ENCODE measurements around the gene SHLD2.
"Not testable (repeated sequence)": the region's sequence is repeated elsewhere in the genome, so short reads cannot be mapped to it uniquely, and the experiment has no call there.

GRCh38 chr10:87127048-87127447 lies 32.0 kb downstream of the SHLD2 start:
- TF ChIP-seq CTCF (IDR thresholded peaks at IDR 0.05 in 8 of 11, conservative IDR thresholded peaks at IDR 0.05 in 3 of 11); POLR2A (IDR thresholded peaks at IDR 0.05); POLR2AphosphoS5 (IDR thresholded peaks at IDR 0.05): not testable (repeated sequence)
